Karpas-422 (cell line): Measurements from ENCODE around the gene HES4. TPM values are rescaled to one million over a fixed set of nuclear protein-coding genes. Genes with fewer than 3 reads are reported as not detected.

Experiments
- DNase-seq: peaks from one replicate; pipeline ENCODE4 v3.0.0-alpha.2; 2015
- H2AFZ ChIP-seq: fragments of 200-600 bp; sonication (generic); 2 replicates; pipeline ENCODE4 v1.6.1; 2014; ENCODE audit warnings: antibody characterized with exemption, low read length, mixed read lengths
- H3K27ac ChIP-seq: fragments of 200-600 bp; sonication (generic); 2 replicates; pipeline ENCODE4 v1.5.1; 2014; ENCODE audit warnings: mild to moderate bottlenecking, low read length, moderate library complexity
- H3K27me3 ChIP-seq: fragments of 200-600 bp; sonication (generic); 2 replicates; pipeline ENCODE4 v1.6.1; 2014; ENCODE audit warnings: low read length, mixed read lengths
- H3K36me3 ChIP-seq: fragments of 200-600 bp; sonication (generic); 2 replicates; pipeline ENCODE4 v1.6.1; 2014; ENCODE audit warnings: low read length, mixed read lengths; ENCODE audit not compliant: insufficient read depth
- H3K4me1 ChIP-seq: fragments of 200-600 bp; sonication (generic); 2 replicates; pipeline ENCODE4 v1.6.1; 2014; ENCODE audit warnings: mild to moderate bottlenecking, low read length, mixed read lengths
- H3K4me2 ChIP-seq: fragments of 200-600 bp; sonication (generic); 2 replicates; pipeline ENCODE4 v1.6.1; 2014; ENCODE audit warnings: low read length, low read depth, mild to moderate bottlenecking; ENCODE audit not compliant: poor library complexity, severe bottlenecking
- H3K4me3 ChIP-seq: fragments of 200-600 bp; sonication (generic); 2 replicates; pipeline ENCODE4 v1.5.1; 2014; ENCODE audit warnings: mild to moderate bottlenecking, antibody characterized with exemption, low read length, mixed read lengths
- H3K79me2 ChIP-seq: fragments of 200-600 bp; sonication (generic); 2 replicates; pipeline ENCODE4 v1.6.1; 2014; ENCODE audit warnings: mild to moderate bottlenecking, low read length, mixed read lengths
- H3K9ac ChIP-seq: fragments of 200-600 bp; sonication (generic); 2 replicates; pipeline ENCODE4 v1.6.0; 2014; ENCODE audit warnings: low read length
- H3K9me2 ChIP-seq: fragments of 200-600 bp; sonication (generic), shearing (Covaris generic); replicated peaks from 2 replicates; pipeline ENCODE4 v1.6.0; 2014; ENCODE audit warnings: mild to moderate bottlenecking, low read length, moderate library complexity; ENCODE audit not compliant: insufficient read depth
- H3K9me3 ChIP-seq: fragments of 300-700, 200-600 bp; sonication (generic); 2 replicates; pipeline ENCODE4 v1.6.1; 2014; ENCODE audit warnings: low read length, mixed read lengths
- H4K20me1 ChIP-seq: fragments of 200-600 bp; sonication (generic); 2 replicates; pipeline ENCODE4 v1.6.1; 2014; ENCODE audit warnings: mild to moderate bottlenecking, antibody characterized with exemption, low read length, low read depth; ENCODE audit not compliant: insufficient read depth
- total RNA-seq: library from RNA; depleted of rRNA; stranded (reverse); fragments of >200 nt; shearing (Covaris generic); gene quantifications from 2 replicates; pipeline ENCODE4 v1.2.3, GENCODE V29; 2014; ENCODE audit warnings: low replicate concordance; rRNA removed

The HES4 gene, protein sequence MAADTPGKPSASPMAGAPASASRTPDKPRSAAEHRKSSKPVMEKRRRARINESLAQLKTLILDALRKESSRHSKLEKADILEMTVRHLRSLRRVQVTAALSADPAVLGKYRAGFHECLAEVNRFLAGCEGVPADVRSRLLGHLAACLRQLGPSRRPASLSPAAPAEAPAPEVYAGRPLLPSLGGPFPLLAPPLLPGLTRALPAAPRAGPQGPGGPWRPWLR
- not detected in 2 replicates for total RNA-seq

DNA sequence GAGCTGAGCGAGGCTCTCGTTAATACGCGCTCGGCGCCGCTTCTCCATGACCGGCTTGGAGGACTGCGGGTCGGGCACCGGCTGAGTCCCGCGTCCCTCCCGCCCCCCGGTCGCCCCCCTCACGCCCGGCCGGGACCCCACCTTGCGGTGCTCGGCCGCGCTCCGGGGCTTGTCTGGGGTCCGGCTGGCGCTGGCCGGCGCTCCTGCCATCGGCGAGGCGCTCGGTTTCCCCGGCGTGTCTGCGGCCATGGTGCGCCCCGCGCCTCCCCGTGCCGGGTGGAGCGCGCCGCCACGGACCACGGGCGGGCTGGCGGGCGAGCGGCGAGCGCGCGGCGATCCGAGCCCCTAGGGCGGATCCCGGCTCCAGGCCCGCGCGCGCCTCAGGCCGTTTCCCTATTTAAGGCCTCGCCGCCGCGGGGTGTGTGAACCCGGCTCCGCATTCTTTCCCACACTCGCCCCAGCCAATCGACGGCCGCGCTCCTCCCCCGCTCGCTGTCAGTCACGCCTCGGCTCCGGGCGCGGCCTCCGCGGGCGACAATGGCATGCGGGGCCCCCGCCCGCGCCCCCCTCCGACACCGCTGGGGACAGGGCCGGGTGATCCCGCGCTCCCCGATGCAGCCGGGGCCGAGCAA is at the start of gene HES4:
HES4 (minus strand) TSS at position 373 of the 632 bp plus-strand sequence; CDS start at position 249, 124 bp downstream.
- Histone ChIP-seq H3K9me3 (no peaks in the 10 kb centered on the region), H3K4me2 (no peak within 1 kb of the TSS), H3K27ac (no peak within 1 kb of the TSS), H3K27me3 (no peaks in the 10 kb centered on the region), H3K4me3 (no peak within 1 kb of the TSS), H2AFZ (no peak within 1 kb of the TSS), H3K4me1 (no peaks in the 10 kb centered on the region), H3K36me3 (no peaks in the 10 kb centered on the region), H3K79me2 (no peaks in the 10 kb centered on the region), H3K9me2 (no peaks in the 10 kb centered on the region), H3K9ac (no peak within 1 kb of the TSS), H4K20me1 (no peaks in the 10 kb centered on the region)
- no peak for DNase-seq

DNA sequence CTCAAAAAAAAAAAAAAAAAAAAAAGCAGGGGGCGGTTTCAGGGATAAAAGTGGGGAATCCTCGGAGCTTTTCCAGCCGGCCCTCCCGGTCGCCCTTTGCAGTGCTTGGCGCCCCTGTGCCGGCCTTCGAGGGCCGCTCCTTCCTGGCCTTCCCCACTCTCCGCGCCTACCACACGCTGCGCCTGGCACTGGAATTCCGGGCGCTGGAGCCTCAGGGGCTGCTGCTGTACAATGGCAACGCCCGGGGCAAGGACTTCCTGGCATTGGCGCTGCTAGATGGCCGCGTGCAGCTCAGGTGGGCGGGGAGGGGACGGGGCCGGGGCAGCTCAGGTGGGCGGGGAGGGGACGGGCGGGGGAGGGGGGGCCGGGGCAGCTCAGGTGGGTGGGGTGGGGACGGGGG is 48.9 kb upstream of the HES4 start:
- Histone ChIP-seq H3K36me3 (no peaks in the 10 kb centered on the region), H3K79me2 (no peaks in the 10 kb centered on the region), H4K20me1 (no peaks in the 10 kb centered on the region), H3K27me3 (no peaks in the 10 kb centered on the region), H3K9ac (no peak overlapping the region), H3K27ac (no peak overlapping the region), H2AFZ (no peak overlapping the region), H3K4me2 (no peak overlapping the region), H3K4me3 (no peak overlapping the region), H3K9me3 (no peaks in the 10 kb centered on the region), H3K9me2 (no peaks in the 10 kb centered on the region), H3K4me1 (no peaks in the 10 kb centered on the region)
- DNase-seq: no peak

DNA sequence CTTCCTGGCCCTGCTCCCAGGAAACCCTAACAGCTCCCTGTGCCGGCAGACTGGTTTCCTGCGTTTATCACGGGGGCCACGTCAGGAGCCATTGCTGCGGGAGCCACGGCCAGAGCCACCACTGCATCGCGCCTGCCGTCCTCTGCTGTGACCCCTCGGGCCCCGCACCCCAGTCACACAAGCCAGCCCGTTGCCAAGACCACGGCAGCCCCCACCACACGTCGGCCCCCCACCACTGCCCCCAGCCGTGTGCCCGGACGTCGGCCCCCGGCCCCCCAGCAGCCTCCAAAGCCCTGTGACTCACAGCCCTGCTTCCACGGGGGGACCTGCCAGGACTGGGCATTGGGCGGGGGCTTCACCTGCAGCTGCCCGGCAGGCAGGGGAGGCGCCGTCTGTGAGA is 48.1 kb upstream of the HES4 start:
- Histone ChIP-seq H3K9ac (no peak overlapping the region), H3K36me3 (no peaks in the 10 kb centered on the region), H3K4me3 (no peak overlapping the region), H3K9me2 (no peaks in the 10 kb centered on the region), H3K27ac (no peak overlapping the region), H3K27me3 (no peaks in the 10 kb centered on the region), H3K9me3 (no peaks in the 10 kb centered on the region), H2AFZ (no peak overlapping the region), H3K79me2 (no peaks in the 10 kb centered on the region), H4K20me1 (no peaks in the 10 kb centered on the region), H3K4me1 (no peaks in the 10 kb centered on the region), H3K4me2 (no peak overlapping the region)
- DNase-seq: no peak

DNA sequence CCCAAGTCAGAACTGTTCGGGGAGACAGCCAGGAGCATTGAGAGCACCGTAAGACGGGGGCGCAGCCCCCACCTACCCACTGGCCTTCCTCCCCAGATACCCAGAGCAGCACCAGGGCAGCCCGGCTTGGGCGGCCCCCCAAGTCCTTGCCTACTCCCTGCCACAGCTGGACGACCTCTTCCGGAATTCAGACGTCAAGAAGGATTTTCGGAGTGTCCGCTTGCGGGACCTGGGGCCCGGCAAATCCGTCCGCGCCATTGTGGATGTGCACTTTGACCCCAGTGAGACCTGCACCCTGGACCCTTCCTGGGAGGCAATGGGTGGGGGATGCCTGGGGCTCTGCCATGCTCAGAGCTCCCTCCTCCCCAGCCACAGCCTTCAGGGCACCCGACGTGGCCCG is 47.5 kb upstream of the HES4 start:
- Histone ChIP-seq H3K4me1 (no peaks in the 10 kb centered on the region), H3K9ac (no peak overlapping the region), H3K9me2 (no peaks in the 10 kb centered on the region), H3K4me3 (no peak overlapping the region), H3K27me3 (no peaks in the 10 kb centered on the region), H3K4me2 (no peak overlapping the region), H4K20me1 (no peaks in the 10 kb centered on the region), H3K27ac (no peak overlapping the region), H2AFZ (no peak overlapping the region), H3K79me2 (no peaks in the 10 kb centered on the region), H3K36me3 (no peaks in the 10 kb centered on the region), H3K9me3 (no peaks in the 10 kb centered on the region)
- no peak for DNase-seq

DNA sequence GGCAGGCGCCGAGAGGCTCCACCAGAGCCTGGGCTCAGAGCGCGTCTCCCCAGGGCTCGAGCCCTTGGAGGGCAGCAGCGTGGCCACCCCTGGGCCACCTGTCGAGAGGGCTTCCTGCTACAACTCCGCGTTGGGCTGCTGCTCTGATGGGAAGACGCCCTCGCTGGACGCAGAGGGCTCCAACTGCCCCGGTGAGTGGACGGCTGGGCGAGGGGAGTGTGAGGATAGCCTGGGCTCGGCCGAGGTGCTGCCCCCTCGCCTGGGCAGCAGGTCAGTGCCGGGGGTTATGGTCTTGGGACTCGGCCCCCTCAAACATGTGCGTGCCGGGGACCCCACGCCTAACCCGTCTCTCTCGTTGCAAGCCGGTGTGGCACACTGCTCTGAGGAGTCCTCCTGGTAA is 46.9 kb upstream of the HES4 start:
- Histone ChIP-seq H3K4me2 (no peak overlapping the region), H3K4me1 (no peaks in the 10 kb centered on the region), H3K36me3 (no peaks in the 10 kb centered on the region), H3K9ac (no peak overlapping the region), H3K4me3 (no peak overlapping the region), H3K27ac (no peak overlapping the region), H4K20me1 (no peaks in the 10 kb centered on the region), H3K27me3 (no peaks in the 10 kb centered on the region), H2AFZ (no peak overlapping the region), H3K9me3 (no peaks in the 10 kb centered on the region), H3K79me2 (no peaks in the 10 kb centered on the region), H3K9me2 (no peaks in the 10 kb centered on the region)
- DNase-seq: no peak

DNA sequence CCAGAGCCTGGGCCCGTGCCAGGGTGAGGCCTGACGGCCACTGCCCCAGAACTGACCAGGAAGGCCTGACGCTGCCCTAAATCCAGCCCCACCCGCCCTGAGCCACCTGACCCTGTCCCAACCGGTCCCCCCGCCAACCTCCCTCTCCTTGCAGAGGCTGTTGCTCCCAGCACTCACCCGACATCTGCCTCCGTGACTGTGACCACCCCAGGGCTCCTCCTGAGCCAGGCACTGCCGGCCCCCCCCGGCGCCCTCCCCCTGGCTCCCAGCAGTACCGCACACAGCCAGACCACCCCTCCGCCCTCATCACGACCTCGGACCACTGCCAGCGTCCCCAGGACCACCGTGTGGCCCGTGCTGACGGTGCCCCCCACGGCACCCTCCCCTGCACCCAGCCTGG is 46.3 kb upstream of the HES4 start:
- no peaks in the 10 kb centered on the region for H3K9me2 ChIP-seq
- H3K4me1 ChIP-seq: no peaks in the 10 kb centered on the region
- no peaks in the 10 kb centered on the region for H4K20me1 ChIP-seq
- no peaks in the 10 kb centered on the region for H3K9me3 ChIP-seq
- no peak overlapping the region for H3K4me3 ChIP-seq
- no peak overlapping the region for H3K27ac ChIP-seq
- no peak overlapping the region for H3K9ac ChIP-seq
- no peaks in the 10 kb centered on the region for H3K36me3 ChIP-seq
- no peaks in the 10 kb centered on the region for H3K27me3 ChIP-seq
- no peak overlapping the region for H2AFZ ChIP-seq
- DNase-seq: no peak
- no peaks in the 10 kb centered on the region for H3K79me2 ChIP-seq
- no peak overlapping the region for H3K4me2 ChIP-seq

DNA sequence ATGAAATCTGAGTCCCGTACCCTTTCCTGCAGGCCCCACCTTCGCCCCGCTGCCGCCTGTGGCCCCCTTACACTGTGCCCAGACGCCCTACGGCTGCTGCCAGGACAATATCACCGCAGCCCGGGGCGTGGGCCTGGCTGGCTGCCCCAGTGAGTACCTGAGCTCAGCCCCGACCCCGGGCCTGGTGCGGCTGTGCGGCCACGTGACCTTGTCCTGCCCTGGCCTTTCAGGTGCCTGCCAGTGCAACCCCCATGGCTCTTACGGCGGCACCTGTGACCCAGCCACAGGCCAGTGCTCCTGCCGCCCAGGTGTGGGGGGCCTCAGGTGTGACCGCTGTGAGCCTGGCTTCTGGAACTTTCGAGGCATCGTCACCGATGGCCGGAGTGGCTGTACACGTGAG is 45.2 kb upstream of the HES4 start:
- H3K9me2 ChIP-seq: no peaks in the 10 kb centered on the region
- H3K9me3 ChIP-seq: no peaks in the 10 kb centered on the region
- no peak overlapping the region for H2AFZ ChIP-seq
- H3K4me2 ChIP-seq: no peak overlapping the region
- no peaks in the 10 kb centered on the region for H3K36me3 ChIP-seq
- H4K20me1 ChIP-seq: 0 out of 2 replicates have a peak, but pooled peaks cover 4% of the 10 kb centered on the region
- peaks cover 5% of the 10 kb centered on the region for H3K4me1 ChIP-seq
- no peak overlapping the region for H3K27ac ChIP-seq
- H3K9ac ChIP-seq: no peak overlapping the region
- H3K4me3 ChIP-seq: no peak overlapping the region
- H3K27me3 ChIP-seq: no peaks in the 10 kb centered on the region
- DNase-seq: no peak
- no peaks in the 10 kb centered on the region for H3K79me2 ChIP-seq

DNA sequence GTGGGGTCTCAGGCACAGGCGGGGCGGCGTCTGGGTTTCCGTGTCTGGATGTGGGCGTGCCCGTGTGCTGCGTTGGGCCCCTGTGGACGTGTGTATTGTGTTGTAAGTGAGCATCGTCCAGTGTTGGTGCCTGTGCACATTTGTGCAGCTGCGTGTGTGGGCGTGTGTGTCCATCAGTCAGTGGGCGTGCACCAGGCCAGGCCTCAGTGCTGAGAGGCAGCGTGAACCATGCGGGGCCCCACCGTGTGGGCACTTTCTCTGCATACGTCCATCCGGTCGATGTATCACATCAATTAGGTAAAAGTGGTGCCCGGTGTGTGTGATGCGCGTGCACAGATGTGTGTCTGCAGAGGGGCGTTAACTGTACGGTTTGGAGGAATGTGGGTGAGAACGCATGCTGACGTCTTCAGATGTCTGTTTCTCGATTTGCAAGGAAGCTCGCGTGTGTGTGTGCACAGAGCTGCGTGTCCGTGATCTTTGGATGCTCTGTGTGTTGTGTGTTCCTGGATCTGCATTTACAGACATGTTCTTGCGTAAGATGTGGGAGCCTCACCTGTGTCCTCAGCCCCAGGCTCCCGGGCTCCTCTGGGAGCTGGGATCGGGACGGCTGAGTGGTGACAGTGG is 44.7 kb upstream of the HES4 start:
- Histone ChIP-seq H3K4me3 (no peak overlapping the region), H3K9me2 (no peaks in the 10 kb centered on the region), H3K27me3 (no peaks in the 10 kb centered on the region), H2AFZ (no peak overlapping the region), H3K9me3 (no peaks in the 10 kb centered on the region), H3K4me2 (no peak overlapping the region), H3K9ac (no peak overlapping the region), H3K4me1 (peaks cover 5% of the 10 kb centered on the region), H4K20me1 (0 out of 2 replicates have a peak, but pooled peaks cover 8% of the 10 kb centered on the region), H3K27ac (no peak overlapping the region), H3K36me3 (no peaks in the 10 kb centered on the region), H3K79me2 (no peaks in the 10 kb centered on the region)
- DNase-seq: no peak
